Stimulated activated CD8-positive, alpha-beta memory T cell treated with anti-CD3 and anti-CD28 coated beads, Interleukin-7, amount 100 ng/mL, for 1 hour (primary cell): ENCODE results near the gene PAGE4.

Experiments
- DNase-seq, 2 donors: peaks; one replicate each; pipeline ENCODE4 v3.0.0-alpha.2; 2020; ENCODE audit warnings: low read depth in 2 of 2

Gene PAGE4

GRCh38 chrX:49829016-49829415 is at the start of gene PAGE4:
Gene PAGE4, plus strand, starts transcription at chrX:49829303. Its CDS starts 1,126 bp downstream, at chrX:49830429.
- DNase-seq: no peak

- DNase-seq: no peak
Measured at GRCh38 chrX:49784747-49785280, 44.3 kb upstream of the PAGE4 start.

- DNase-seq: no peak
Measured at GRCh38 chrX:49792376-49792775, 36.7 kb upstream of the PAGE4 start.

- no peak for DNase-seq
Measured at GRCh38 chrX:49793686-49794085, 35.4 kb upstream of the PAGE4 start.

GRCh38 chrX:49799828-49800227 is 29.3 kb upstream of the PAGE4 start:
- no peak for DNase-seq

GRCh38 chrX:49809891-49810632 is 19.0 kb upstream of the PAGE4 start:
- no peak for DNase-seq

GRCh38 chrX:49812177-49812576 is 16.9 kb upstream of the PAGE4 start:
- no peak for DNase-seq

- DNase-seq: no peak
Measured at GRCh38 chrX:49816435-49816834, 12.7 kb upstream of the PAGE4 start.

GRCh38 chrX:49838374-49838773 is 9.3 kb downstream of the PAGE4 start:
- DNase-seq: no peak

GRCh38 chrX:49840679-49841078 is 11.6 kb downstream of the PAGE4 start:
- DNase-seq: peak in 1 of 2 donors; percentile 1

GRCh38 chrX:49842621-49843020 is 13.5 kb downstream of the PAGE4 start:
- DNase-seq: no peak

- DNase-seq: no peak
Measured at GRCh38 chrX:49844611-49845010, 15.5 kb downstream of the PAGE4 start.

GRCh38 chrX:49845701-49846403 is 16.7 kb downstream of the PAGE4 start:
- DNase-seq: no peak

- DNase-seq: no peak
Measured at GRCh38 chrX:49846522-49846921, 17.4 kb downstream of the PAGE4 start.

- no peak for DNase-seq
Measured at GRCh38 chrX:49848275-49848674, 19.2 kb downstream of the PAGE4 start.

- no peak for DNase-seq
Measured at GRCh38 chrX:49850028-49850427, 20.9 kb downstream of the PAGE4 start.

GRCh38 chrX:49853661-49854060 is 24.6 kb downstream of the PAGE4 start:
- DNase-seq: no peak

- no peak for DNase-seq
Measured at GRCh38 chrX:49856819-49857218, 27.7 kb downstream of the PAGE4 start.

- no peak for DNase-seq
Measured at GRCh38 chrX:49858341-49858740, 29.2 kb downstream of the PAGE4 start.

- DNase-seq: no peak
Measured at GRCh38 chrX:49859491-49859890, 30.4 kb downstream of the PAGE4 start.

- no peak for DNase-seq
Measured at GRCh38 chrX:49860867-49861535, 31.9 kb downstream of the PAGE4 start.

GRCh38 chrX:49862093-49862492 is 33.0 kb downstream of the PAGE4 start:
- DNase-seq: no peak

GRCh38 chrX:49868739-49869138 is 39.6 kb downstream of the PAGE4 start:
- DNase-seq: no peak
